HEK293T (cell line): ENCODE results near the gene FGFR2.

Experiments
- CTCF ChIA-PET: fragments of 350-600 bp; formaldehyde crosslinking; extraction: SDS; loops from one replicate; lab custom pipeline; 2021; ENCODE audit warnings: antibody characterized with exemption, inconsistent platforms; lab: Yijun Ruan, JAX
- POLR2A ChIA-PET: fragments of 350-600 bp; formaldehyde crosslinking; extraction: SDS; loops from one replicate; lab custom pipeline; 2020; ENCODE audit warnings: antibody characterized with exemption, inconsistent platforms; lab: Yijun Ruan, JAX
- DNase-seq: peaks from one replicate; pipeline ENCODE4 v3.0.0; 2012; ENCODE audit warnings: mixed read lengths; ENCODE audit errors: extremely low spot score
- ARNT ChIP-seq: fragments of 450-650 bp; IDR thresholded peaks from 2 replicates; pipeline ENCODE4 v1.6.1; 2017; ENCODE audit warnings: mild to moderate bottlenecking
- BHLHE40 ChIP-seq: fragments of 450-650 bp; IDR thresholded peaks from 2 replicates; pipeline ENCODE4 v1.6.1; 2016; ENCODE audit warnings: mild to moderate bottlenecking, moderate library complexity, borderline replicate concordance
- CTBP1 ChIP-seq: fragments of 450-650 bp; IDR thresholded peaks from 2 replicates; pipeline ENCODE4 v1.6.1; 2016; ENCODE audit warnings: borderline replicate concordance
- ELF4 ChIP-seq: fragments of 450-650 bp; IDR thresholded peaks from 2 replicates; pipeline ENCODE4 v1.6.1; 2017; ENCODE audit warnings: antibody characterized with exemption
- FOXA1 ChIP-seq: fragments of 450-650 bp; IDR thresholded peaks from 2 replicates; pipeline ENCODE4 v1.6.1; 2016; ENCODE audit warnings: mild to moderate bottlenecking
- FOXK2 ChIP-seq: fragments of 450-650 bp; IDR thresholded peaks from 2 replicates; pipeline ENCODE4 v1.6.1; 2016; ENCODE audit warnings: mild to moderate bottlenecking
- FOXM1 ChIP-seq: fragments of 450-650 bp; IDR thresholded peaks from 2 replicates; pipeline ENCODE4 v1.6.1; 2017; ENCODE audit warnings: mild to moderate bottlenecking, borderline replicate concordance
- HDGF ChIP-seq: fragments of 450-650 bp; IDR thresholded peaks from 2 replicates; pipeline ENCODE4 v1.6.1; 2017; ENCODE audit warnings: antibody characterized with exemption, borderline replicate concordance
- L3MBTL2 ChIP-seq: fragments of 450-650 bp; conservative IDR thresholded peaks from 2 replicates; pipeline ENCODE4 v1.6.1; 2016; ENCODE audit warnings: mild to moderate bottlenecking
- LEF1 ChIP-seq: fragments of 450-650 bp; IDR thresholded peaks from 2 replicates; pipeline ENCODE4 v1.6.1; 2017; ENCODE audit warnings: mild to moderate bottlenecking, borderline replicate concordance
- NFRKB ChIP-seq: fragments of 450-650 bp; IDR thresholded peaks from 2 replicates; pipeline ENCODE4 v1.6.1; 2016; ENCODE audit warnings: mild to moderate bottlenecking, moderate library complexity
- SP1 ChIP-seq: fragments of 450-650 bp; IDR thresholded peaks from 2 replicates; pipeline ENCODE4 v1.6.1; 2017
- SUZ12 ChIP-seq: fragments of 450-650 bp; IDR thresholded peaks from 2 replicates; pipeline ENCODE4 v1.6.1; 2016; ENCODE audit warnings: mild to moderate bottlenecking
- TARDBP ChIP-seq: fragments of 450-650 bp; IDR thresholded peaks from 2 replicates; pipeline ENCODE4 v1.6.1; 2016
- ZNF384 ChIP-seq: fragments of 450-650 bp; IDR thresholded peaks from 2 replicates; pipeline ENCODE4 v1.6.1; 2016
- TF ChIP-seq, protein P1 (sequence below): fragments of 450-650 bp; IDR thresholded peaks from 2 replicates; pipeline ENCODE4 v1.6.1; 2016

The FGFR2 gene

DNA sequence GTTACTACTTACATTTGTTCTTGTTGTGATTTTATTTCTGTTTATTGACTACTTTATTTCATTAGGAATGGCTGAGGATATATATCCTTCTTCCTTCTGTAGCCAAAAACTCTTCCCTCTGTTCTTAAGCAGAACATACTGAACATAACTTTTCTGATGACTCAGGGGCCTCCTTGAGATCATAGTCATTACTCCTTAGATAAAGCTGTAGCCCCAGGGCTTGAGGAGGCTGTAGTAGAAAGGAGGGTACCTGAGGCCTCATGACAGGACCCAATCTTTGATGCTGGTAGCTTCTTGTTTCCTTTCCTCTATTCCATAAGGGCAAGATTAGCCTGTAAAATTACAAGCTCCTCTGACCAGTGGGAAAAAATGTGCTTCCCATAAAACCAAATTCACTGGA, 41.2 kb upstream of the FGFR2 start:
- POLR2A ChIA-PET = no interaction called here
- no peak for DNase-seq
- TF ChIP-seq CTBP1 (no peak), NFRKB (no peak), ELF4 (no peak), FOXA1 (no peak)
- CTCF ChIA-PET = no interaction called here

DNA sequence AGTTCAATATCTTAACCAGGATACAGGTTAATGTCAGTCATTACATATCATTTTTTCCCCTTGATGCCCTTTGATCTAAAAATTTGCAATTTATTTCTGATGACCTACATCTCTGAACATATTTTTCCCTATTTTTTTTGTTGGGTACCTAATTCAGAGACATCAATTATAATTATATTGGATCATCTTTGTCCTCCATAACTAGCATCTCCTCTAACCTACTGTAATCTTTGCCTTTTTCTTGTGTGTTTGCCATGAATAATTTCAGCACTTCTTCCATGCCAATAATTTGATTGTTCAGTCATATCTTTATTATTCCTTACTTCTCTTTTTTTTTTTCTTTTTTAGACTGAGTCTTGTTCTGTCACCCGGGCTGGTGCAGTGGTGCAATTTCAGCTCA, 39.2 kb upstream of the FGFR2 start:
- TF ChIP-seq FOXA1 (no peak), NFRKB (no peak), BHLHE40 (no peak), HDGF (no peak), SP1 (no peak), ZNF384 (no peak), FOXM1 (no peak), CTBP1 (no peak), FOXK2 (no peak), SUZ12 (no peak), L3MBTL2 (no peak), ELF4 (no peak), LEF1 (no peak), ARNT (no peak), TARDBP (no peak)
- TF ChIP-seq, protein P1, sequence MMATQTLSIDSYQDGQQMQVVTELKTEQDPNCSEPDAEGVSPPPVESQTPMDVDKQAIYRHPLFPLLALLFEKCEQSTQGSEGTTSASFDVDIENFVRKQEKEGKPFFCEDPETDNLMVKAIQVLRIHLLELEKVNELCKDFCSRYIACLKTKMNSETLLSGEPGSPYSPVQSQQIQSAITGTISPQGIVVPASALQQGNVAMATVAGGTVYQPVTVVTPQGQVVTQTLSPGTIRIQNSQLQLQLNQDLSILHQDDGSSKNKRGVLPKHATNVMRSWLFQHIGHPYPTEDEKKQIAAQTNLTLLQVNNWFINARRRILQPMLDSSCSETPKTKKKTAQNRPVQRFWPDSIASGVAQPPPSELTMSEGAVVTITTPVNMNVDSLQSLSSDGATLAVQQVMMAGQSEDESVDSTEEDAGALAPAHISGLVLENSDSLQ = no peak
- POLR2A ChIA-PET = no interaction called here
- no peak for DNase-seq
- CTCF ChIA-PET = no interaction called here

DNA sequence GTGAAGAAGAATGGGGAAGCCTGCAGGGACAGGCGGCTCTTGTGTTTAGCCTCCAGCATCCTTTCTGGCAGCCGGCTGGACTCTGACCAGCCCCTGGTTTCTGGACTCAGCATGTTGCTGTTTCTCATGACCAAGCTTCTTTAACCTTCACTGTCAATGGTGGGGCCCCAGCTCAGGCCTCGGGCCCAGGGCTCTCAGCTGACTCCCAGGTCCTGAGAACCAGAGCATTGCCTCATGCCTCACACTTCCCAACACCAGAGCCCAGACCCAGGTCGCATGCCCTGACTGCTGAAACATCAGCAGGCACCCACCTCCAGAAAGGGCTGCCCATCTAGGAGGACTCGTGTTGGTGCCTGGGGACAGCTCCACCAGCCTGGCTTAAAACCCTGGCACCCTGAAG, 34.8 kb upstream of the FGFR2 start:
- ChIA-PET CTCF (no interaction called here), POLR2A (no interaction called here)
- no peak for TF ChIP-seq ARNT
- no peak for TF ChIP-seq ZNF384
- no peak for TF ChIP-seq TARDBP
- TF ChIP-seq, protein P1 = no peak
- no peak for TF ChIP-seq FOXA1
- TF ChIP-seq SUZ12 = no peak
- no peak for TF ChIP-seq ELF4
- no peak for TF ChIP-seq FOXM1
- no peak for TF ChIP-seq SP1
- no peak for TF ChIP-seq CTBP1
- TF ChIP-seq LEF1 = no peak
- no peak for TF ChIP-seq BHLHE40
- TF ChIP-seq FOXK2 = no peak
- TF ChIP-seq L3MBTL2 = no peak
- no peak for TF ChIP-seq HDGF
- no peak for TF ChIP-seq NFRKB
- DNase-seq = no peak

DNA sequence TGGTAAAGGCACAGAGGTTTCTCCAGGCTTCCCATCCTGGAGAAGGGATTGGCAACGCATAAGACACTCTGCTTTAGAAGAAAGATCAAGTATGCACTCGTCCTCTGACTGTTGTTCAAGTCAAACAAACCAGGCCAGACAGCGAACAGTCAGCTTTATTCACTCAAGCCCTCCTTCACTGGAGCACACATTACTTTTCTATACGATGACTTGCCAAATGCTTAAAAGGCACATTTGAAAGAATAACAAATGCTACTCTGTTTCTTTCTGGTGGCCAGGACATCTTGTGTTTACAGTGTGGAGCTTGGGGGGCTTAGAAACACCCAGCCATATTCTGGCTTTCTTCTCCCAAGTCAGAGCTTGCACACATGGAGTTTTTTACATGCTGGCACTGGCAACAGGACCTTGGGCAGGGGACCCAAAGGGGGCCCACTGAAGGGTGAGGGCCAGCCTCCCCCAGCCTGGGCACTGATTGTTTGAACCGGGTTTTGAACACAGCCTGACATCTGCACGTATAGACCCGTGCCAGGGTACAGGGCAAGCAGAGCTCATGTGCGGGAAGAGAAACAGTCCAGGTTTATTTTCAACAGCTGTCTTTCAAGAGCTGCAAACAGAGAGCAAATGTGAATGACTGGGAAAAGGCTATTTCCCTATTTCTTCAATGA, 33.3 kb upstream of the FGFR2 start:
- CTCF ChIA-PET = interaction anchor here (1.2 kb wide), 1 partner anchor 21 kb away, joined by 4 read pairs; no protein-coding TSS in a partner anchor
- no peak for TF ChIP-seq L3MBTL2
- TF ChIP-seq ELF4 = no peak
- no peak for TF ChIP-seq ARNT
- POLR2A ChIA-PET = no interaction called here
- DNase-seq = no peak

DNA sequence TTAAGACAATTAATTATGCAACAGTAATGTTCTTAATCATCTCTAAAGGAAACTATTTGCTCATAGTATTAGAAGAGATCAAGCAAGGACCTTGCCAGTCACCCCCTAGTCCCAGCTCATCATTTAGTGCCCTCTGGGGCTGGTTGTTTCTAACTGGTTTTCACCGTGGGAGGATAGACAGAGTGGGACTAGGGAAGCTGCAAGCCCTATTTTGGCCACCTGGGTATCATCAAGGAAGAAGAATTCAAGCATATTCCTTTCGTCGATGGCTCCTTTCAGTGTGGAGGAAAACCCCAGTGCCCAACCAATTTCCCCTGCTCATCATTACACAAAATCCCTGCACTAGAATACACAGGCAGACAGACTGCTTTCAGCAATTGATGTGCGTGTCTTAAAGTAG, 30.6 kb upstream of the FGFR2 start:
- ChIA-PET CTCF (interaction anchor here (0.5 kb wide), 1 partner anchor 307 kb away, joined by 3 read pairs; no protein-coding TSS in a partner anchor), POLR2A (no interaction called here)
- DNase-seq = no peak
- TF ChIP-seq SUZ12 (no peak), LEF1 (no peak), HDGF (no peak), FOXK2 (no peak), L3MBTL2 (no peak), ZNF384 (no peak), CTBP1 (no peak), ARNT (no peak), SP1 (no peak), NFRKB (no peak), TARDBP (no peak)

DNA sequence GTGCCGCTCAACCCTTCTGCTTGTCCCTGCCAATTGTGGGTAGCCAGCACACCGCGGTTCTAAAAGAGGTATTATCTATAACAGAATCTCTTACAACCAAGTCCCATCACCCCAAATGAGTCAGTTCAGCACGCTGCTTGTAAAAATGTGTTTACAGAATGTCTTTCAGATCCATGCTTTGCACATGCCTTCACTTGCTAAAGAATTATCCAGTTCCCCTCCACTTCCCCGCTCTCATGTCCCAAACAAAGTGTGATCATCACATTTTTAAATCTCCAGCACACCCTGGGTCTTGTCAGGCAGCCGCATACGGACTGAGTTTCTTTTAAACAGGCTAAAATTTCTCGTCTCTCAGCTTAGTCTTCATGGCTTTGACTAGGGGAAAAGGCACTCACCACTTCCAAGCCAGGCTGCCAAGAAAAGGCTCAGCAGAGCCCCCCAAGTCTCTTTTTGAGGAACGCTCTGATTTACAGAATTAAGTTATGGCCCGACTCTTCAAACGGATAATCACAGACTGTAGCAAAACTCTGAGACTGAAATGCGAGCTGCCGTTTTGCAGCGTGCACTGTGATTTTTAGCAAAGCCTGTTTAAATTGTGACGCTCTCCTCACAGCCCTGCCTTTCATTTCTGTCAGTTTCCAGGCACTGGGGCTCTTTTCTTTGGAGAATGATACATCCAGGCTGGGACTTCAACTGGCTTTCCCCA, 29.8 kb upstream of the FGFR2 start:
- CTCF ChIA-PET = no interaction called here
- TF ChIP-seq SUZ12 (no peak), SP1 (no peak), TARDBP (no peak), BHLHE40 (no peak), ZNF384 (no peak), FOXM1 (no peak), FOXA1 (no peak), L3MBTL2 (no peak), LEF1 (no peak), NFRKB (no peak), CTBP1 (no peak), HDGF (no peak), FOXK2 (no peak), ARNT (no peak), ELF4 (no peak)
- TF ChIP-seq, protein P1 = no peak
- POLR2A ChIA-PET = no interaction called here
- no peak for DNase-seq
